SK-N-SH treated with all-trans-retinoic acid at 6 μM for 48 hours (cell line): ENCODE results near the gene AGL.
"Not testable (repeated sequence)": the region's sequence is repeated elsewhere in the genome, so short reads cannot be mapped to it uniquely, and the experiment has no call there.

Source experiments
- ATAC-seq: fragments of 200-7000 bp; cut with Tn5 transposase; 3 replicates; pipeline ENCODE4 v1.9.1; 2020; ENCODE audit warnings: mild to moderate bottlenecking, moderate library complexity
- ARNTL ChIP-seq: fragments of 450-650 bp; formaldehyde crosslinking; IDR thresholded peaks from 2 replicates; pipeline ENCODE4 v1.5.0; 2020; ENCODE audit warnings: low read depth, mild to moderate bottlenecking, moderate library complexity, borderline replicate concordance
- CREB5 ChIP-seq: fragments of 250-450 bp; sonication (Bioruptor Pico); IDR thresholded peaks from 2 replicates; pipeline ENCODE4 v1.5.1; 2020; ENCODE audit warnings: low read depth, mild to moderate bottlenecking, moderate library complexity
- CSDC2 ChIP-seq: fragments of 250-450 bp; sonication (Bioruptor Pico); IDR thresholded peaks from 2 replicates; pipeline ENCODE4 v1.5.0; 2020; ENCODE audit warnings: mild to moderate bottlenecking, moderate library complexity
- CSRNP3 ChIP-seq: fragments of 250-450 bp; sonication (Bioruptor Pico); IDR thresholded peaks from 2 replicates; pipeline ENCODE4 v1.5.1; 2021; ENCODE audit warnings: mild to moderate bottlenecking, moderate library complexity
- ESRRG ChIP-seq: fragments of 250-450 bp; sonication (Bioruptor Pico); IDR thresholded peaks from 2 replicates; pipeline ENCODE4 v1.6.1; 2021; ENCODE audit warnings: mild to moderate bottlenecking
- GLIS3 ChIP-seq: fragments of 250-450 bp; sonication (Bioruptor Pico); IDR thresholded peaks from 2 replicates; pipeline ENCODE4 v1.5.0; 2020; ENCODE audit warnings: mild to moderate bottlenecking, moderate library complexity
- ISL1 ChIP-seq: fragments of 250-450 bp; sonication (Bioruptor Pico); IDR thresholded peaks from 2 replicates; pipeline ENCODE4 v2.1.2; 2022; ENCODE audit warnings: mild to moderate bottlenecking, moderate library complexity
- OSR1 ChIP-seq: fragments of 250-450 bp; sonication (Bioruptor Pico); IDR thresholded peaks from 2 replicates; pipeline ENCODE4 v1.8.0; 2022; ENCODE audit warnings: moderate library complexity, mild to moderate bottlenecking, inconsistent platforms
- PATZ1 ChIP-seq: fragments of 250-450 bp; sonication (Bioruptor Pico); IDR thresholded peaks from 2 replicates; pipeline ENCODE4 v1.8.0; 2020; ENCODE audit warnings: mild to moderate bottlenecking, moderate library complexity, borderline replicate concordance
- POU6F1 ChIP-seq: fragments of 250-450 bp; sonication (Bioruptor Pico); IDR thresholded peaks from 2 replicates; pipeline ENCODE4 v1.8.0; 2021; ENCODE audit warnings: low read depth, mild to moderate bottlenecking, moderate library complexity, borderline replicate concordance
- SNAI2 ChIP-seq: fragments of 250-450 bp; sonication (Bioruptor Pico); IDR thresholded peaks from 2 replicates; pipeline ENCODE4 v1.5.0; 2020; ENCODE audit warnings: mild to moderate bottlenecking, moderate library complexity
- TOX ChIP-seq: fragments of 250-450 bp; sonication (Bioruptor Pico); IDR thresholded peaks from 2 replicates; pipeline ENCODE4 v1.8.0; 2021; ENCODE audit warnings: mild to moderate bottlenecking, moderate library complexity, borderline replicate concordance
- TSHZ2 ChIP-seq: fragments of 250-450 bp; sonication (Bioruptor Pico); IDR thresholded peaks from 2 replicates; pipeline ENCODE4 v1.5.0; 2020; ENCODE audit warnings: mild to moderate bottlenecking, moderate library complexity
- ZC3H10 ChIP-seq: fragments of 250-450 bp; sonication (Bioruptor Pico); IDR thresholded peaks from 2 replicates; pipeline ENCODE4 v1.5.1; 2021; ENCODE audit warnings: mild to moderate bottlenecking, moderate library complexity
- ZFP3 ChIP-seq: fragments of 250-450 bp; sonication (Bioruptor Pico); IDR thresholded peaks from 2 replicates; pipeline ENCODE4 v1.5.0; 2020; ENCODE audit warnings: mild to moderate bottlenecking, moderate library complexity
- ZFP30 ChIP-seq: fragments of 450-650 bp; formaldehyde crosslinking; IDR thresholded peaks from 2 replicates; pipeline ENCODE4 v1.5.0; 2022; ENCODE audit warnings: mild to moderate bottlenecking, moderate library complexity
- ZNF565 ChIP-seq: fragments of 450-650 bp; formaldehyde crosslinking; conservative IDR thresholded peaks from 2 replicates; pipeline ENCODE4 v1.5.0; 2020; ENCODE audit warnings: low read depth, mild to moderate bottlenecking, moderate library complexity
- ZNF70 ChIP-seq: fragments of 450-650 bp; formaldehyde crosslinking; IDR thresholded peaks from 2 replicates; pipeline ENCODE4 v1.5.0; 2020; ENCODE audit warnings: mild to moderate bottlenecking, moderate library complexity

AGL gene

GRCh38 chr1:99845201-99845600, 5.0 kb upstream of the AGL start:
- not testable (repeated sequence) for ATAC-seq

- TF ChIP-seq OSR1 (no peak), ZFP30 (CRISPR knock-in tag) (no peak), SNAI2 (no peak), TSHZ2 (CRISPR knock-in tag) (no peak), GLIS3 (CRISPR knock-in tag) (no peak), TOX (CRISPR knock-in tag) (no peak), CSDC2 (CRISPR knock-in tag) (no peak), ZNF565 (CRISPR knock-in tag) (no peak), CSRNP3 (CRISPR knock-in tag) (no peak), ZFP3 (no peak), ARNTL (CRISPR knock-in tag) (no peak), ESRRG (no peak), PATZ1 (CRISPR knock-in tag) (no peak), POU6F1 (no peak), ISL1 (no peak)
- ATAC-seq = peak; percentile 4
Measured at GRCh38 chr1:99849413-99849743, 783 bp upstream of the AGL start.

- no peak for TF ChIP-seq CREB5 (CRISPR knock-in tag)
- no peak for TF ChIP-seq CSDC2 (CRISPR knock-in tag)
- TF ChIP-seq TSHZ2 (CRISPR knock-in tag) = no peak
- no peak for TF ChIP-seq ISL1
- no peak for TF ChIP-seq GLIS3 (CRISPR knock-in tag)
- no peak for TF ChIP-seq ZNF70 (CRISPR knock-in tag)
- TF ChIP-seq ZFP3 = no peak
- no peak for TF ChIP-seq ZC3H10 (CRISPR knock-in tag)
- TF ChIP-seq OSR1 = no peak
- no peak for TF ChIP-seq SNAI2
- peak; percentile 51 for ATAC-seq
Measured at GRCh38 chr1:99850459-99851291, 514 bp downstream of the AGL start.
